GM18505 (cell line): Measurements from ENCODE around the gene CRIP2.

Experiments
- ATAC-seq: cut with Tn5 transposase; IDR thresholded peaks from one replicate; pipeline ENCODE4 v1.9.1; 2021; ENCODE audit not compliant: unreplicated experiment
- POLR2A ChIP-seq: IDR thresholded peaks from 4 replicates; pipeline ENCODE4 v1.6.1; 2011; ENCODE audit warnings: borderline replicate concordance; ENCODE audit not compliant: insufficient read depth, insufficient read length; ENCODE audit errors: extremely low read depth

Gene CRIP2

DNA sequence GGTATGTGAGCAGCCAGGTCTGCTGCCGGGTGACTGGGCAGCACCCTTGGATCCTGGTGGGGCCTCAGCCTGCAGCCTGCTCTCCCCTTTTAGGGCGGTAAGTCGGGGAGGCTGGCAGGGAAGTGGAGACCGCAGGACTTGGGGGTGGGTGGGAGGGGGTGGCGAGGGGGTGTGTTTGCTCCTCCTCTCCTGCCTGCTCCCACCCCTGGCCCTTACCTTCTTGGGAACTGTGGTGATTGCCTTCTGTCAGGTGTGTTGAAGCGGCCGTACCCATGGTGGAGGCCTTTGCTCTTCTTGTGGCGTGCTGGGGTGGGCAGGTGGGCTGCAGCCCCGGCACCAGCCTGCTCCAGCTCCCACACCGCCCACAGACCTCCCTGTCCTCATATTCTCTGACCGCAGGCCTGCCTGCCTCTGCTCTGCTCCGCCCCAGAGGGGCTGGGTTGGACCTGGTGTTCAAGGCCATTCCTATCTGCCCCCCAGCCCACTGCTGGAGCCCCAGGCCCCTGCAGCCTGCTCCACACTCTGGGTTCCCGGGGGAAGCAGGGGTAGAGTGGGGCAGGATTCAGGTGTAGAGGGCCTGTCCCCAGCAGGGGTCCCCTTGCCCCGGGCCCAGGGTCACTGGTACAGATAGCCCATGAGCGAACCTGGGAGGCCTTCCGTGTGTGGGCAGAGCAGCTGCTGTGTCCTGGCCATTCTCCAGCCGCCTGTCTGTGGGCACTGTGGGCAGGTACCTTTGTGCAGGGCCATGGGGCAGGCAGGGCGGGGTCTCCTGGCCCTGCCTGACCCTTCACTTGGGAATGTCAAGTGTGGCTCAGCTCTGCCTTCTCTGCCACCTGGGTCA lies 21.6 kb downstream of the CRIP2 start:
- no peak for TF ChIP-seq POLR2A
- ATAC-seq: no peak

GRCh38 chr14:105496831-105497591 lies 22.4 kb downstream of the CRIP2 start:
- no peak for TF ChIP-seq POLR2A
- no peak for ATAC-seq

GRCh38 chr14:105497671-105498429 lies 23.2 kb downstream of the CRIP2 start:
- no peak for ATAC-seq
- TF ChIP-seq POLR2A: no peak

- no peak for TF ChIP-seq POLR2A
- ATAC-seq: no peak
Measured at GRCh38 chr14:105498430-105499255, 24.0 kb downstream of the CRIP2 start.

- no peak for TF ChIP-seq POLR2A
- no peak for ATAC-seq
Measured at GRCh38 chr14:105499256-105500035, 24.8 kb downstream of the CRIP2 start.

- no peak for ATAC-seq
- no peak for TF ChIP-seq POLR2A
Measured at GRCh38 chr14:105500036-105500725, 25.6 kb downstream of the CRIP2 start.

DNA sequence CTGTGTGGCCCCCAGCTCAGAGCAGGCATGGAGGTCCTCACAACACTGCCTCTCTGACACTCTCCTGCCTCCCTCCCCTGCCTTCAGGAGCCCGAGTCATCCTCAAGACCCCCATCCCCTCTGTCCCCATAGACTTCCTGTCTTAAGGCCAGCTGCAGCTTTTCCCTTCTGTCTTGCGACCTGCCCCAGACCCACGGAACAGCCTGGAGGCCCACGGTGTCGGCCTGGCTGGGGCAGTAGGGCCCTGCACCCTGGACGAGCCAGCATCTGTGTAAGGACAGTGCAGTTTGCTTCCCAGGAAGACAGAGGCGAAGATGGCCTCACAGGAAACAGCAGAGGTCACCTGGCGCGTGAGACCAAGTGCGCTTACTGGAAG lies 26.1 kb downstream of the CRIP2 start:
- ATAC-seq: no peak
- no peak for TF ChIP-seq POLR2A

DNA sequence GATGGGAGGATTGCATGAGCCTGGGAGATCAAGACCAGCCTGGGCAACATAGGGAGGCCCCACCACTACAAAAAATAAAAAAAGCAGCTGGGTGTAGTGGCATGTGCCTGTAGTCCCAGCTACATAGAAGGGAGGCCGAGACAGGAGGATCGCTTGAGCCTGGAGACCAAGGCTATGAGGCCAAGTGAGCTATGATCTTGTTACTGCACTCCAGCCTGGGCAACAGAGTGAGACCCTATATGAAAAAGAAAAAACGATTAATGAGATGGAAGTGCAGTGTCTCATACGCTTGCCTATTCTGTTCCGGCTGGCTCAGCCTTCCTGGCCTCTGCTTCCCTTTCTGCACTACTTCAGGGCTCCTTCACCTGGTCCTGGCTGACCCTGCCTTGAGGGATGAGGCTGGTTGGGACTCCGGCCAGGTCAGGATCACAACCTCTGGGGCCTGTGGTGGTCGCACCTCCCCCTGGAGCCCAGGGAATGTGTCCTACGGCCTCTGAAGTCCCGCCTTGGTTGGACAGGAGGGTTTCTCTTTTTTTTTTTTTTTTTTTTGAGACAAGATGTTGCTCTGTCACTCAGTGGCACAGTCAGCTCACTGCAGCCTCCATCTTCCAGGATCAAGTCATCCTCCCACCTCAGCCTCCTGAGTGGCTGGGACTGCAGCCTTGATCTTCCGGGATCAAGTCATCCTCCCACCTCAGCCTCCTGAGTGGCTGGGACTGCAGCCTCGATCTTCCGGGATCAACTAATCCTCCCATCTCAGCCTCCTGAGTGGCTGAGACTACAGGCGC lies 27.1 kb downstream of the CRIP2 start:
- ATAC-seq: no peak
- TF ChIP-seq POLR2A: no peak

GRCh38 chr14:105502446-105503295 lies 28.1 kb downstream of the CRIP2 start:
- no peak for TF ChIP-seq POLR2A
- ATAC-seq: no peak

GRCh38 chr14:105503296-105503640 lies 28.6 kb downstream of the CRIP2 start:
- no peak for ATAC-seq
- TF ChIP-seq POLR2A: no peak
